Stimulated activated CD4-positive, alpha-beta T cell treated with anti-CD3 and anti-CD28 coated beads, Interleukin-4, amount 100 ng/mL, for 4 hours (primary cell): Measurements from ENCODE around the gene INHBE.
A peak's percentile ranks its signal among the peaks of the same experiment; 100 is the strongest.
"Not testable (repeated sequence)": the region's sequence is repeated elsewhere in the genome, so short reads cannot be mapped to it uniquely, and the experiment has no call there.

Experiments used
- DNase-seq, 2 experiments: peaks; one replicate each; pipeline ENCODE4 v3.0.0-alpha.2; 2020

The INHBE gene

DNA sequence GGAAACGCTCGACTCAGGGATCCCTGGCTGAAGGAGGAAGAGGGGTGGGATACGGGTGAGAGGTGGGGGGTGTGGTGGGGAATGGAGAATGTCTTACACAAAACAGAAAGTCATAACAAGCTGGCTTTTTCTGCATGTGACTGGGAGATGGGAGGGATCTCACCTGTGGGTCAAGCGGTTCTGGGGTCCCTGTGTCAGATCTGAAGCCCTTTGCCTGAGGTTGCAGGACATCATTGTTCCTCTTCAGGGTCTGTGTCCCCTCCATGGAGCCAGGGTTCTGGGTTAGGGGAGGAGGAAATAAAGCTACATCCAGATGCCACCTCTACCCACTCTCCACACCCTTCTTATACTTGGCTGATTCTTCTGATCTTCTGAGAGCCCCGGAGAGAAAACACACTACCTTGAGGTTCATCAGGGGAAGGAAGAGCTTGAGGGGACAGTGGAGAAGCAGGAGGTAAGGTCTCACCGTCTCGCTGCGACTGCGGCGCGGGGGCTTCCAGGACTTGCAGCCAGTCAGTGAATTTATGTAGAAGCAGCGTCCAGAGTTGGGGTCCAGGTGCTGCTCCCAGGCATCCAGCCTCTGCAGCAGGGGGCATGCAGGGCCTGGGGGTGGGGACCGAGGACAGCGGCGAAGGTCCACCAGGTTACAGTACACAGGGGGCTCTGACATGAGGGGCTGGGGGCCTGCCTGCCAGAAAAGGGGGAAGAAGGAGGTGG, 22.0 kb downstream of the INHBE start:
- DNase-seq: no peak

GRCh38 chr12:57477710-57478681, 22.9 kb downstream of the INHBE start:
- peak in 1 of 2 experiments; percentile 62 for DNase-seq

DNA sequence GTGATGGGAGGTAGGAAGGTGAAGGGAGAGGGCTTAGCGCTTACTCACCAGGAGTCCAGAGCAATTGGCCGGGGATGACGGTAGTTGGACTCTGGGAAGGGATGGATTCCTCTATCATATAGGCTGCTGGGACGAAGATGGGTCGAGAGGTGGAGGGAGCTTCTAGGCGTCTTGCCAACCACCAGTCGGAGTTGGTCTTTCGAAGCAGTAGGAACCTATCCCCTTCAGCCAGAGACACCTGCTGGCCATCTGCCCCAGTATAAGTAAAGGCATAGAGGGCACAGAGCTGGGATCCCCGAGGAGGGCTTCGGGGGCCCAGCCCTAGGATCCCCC, 23.9 kb downstream of the INHBE start:
- no peak for DNase-seq

DNA sequence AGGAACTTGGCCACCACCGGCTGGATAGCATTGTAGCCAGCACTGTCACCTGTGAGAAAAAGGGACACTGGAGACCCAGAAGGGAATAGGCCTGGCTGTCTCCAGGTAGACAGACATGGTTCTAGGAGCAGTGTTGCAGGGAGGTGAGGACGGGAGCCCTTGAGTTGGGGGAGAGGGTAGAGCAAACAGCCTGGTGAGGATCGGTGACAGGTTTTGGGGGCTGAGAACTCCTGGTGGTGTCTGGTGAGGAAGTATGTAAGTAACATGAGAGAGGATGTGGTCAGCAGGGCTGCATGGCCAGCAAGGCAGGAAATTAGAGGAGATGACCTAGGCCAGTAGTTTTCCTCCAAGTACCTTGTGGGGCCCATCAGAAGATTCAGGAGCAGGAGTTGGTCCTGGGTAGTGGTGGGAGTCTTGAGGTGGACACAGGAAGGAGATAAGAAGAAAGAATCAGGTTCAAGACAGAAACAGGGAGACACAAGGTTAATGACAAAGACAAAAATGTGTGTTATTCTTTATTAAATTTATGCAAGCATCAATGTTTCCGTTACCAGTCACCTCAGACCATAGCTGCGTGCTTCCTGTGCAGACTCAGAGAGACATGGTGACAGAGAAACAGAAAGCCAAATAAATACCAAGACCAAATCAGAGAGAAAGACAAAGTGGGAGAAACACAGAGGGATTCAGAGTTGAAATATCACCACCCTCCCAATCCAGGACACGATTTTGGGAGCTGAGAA, 24.4 kb downstream of the INHBE start, which contains the start of gene ARHGAP9:
TSS of gene ARHGAP9 (minus strand) at position 491 of the 740 bp plus-strand sequence. CDS start at position 31, 460 bp downstream.
- peak in 1 of 2 experiments; percentile 68 for DNase-seq

GRCh38 chr12:57481671-57482070, 26.6 kb downstream of the INHBE start:
- no peak for DNase-seq

DNA sequence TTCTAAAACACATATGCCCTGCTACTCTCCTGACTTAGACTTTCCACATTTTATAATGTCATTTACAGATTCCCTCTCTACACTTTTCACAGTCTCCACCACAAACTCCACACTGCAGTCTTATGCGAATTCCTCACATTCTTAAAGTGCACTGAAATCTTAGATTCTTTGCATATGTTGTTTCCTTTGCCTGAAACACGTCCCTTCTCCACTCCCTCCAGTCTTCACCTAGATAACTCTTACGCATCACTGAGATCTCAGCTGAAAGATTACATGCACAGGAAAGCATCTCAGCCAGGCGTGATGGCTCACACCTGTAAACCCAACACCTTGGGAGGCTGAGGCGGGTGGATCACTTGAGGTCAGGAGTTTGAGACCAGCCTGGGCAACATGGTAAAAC, 28.4 kb downstream of the INHBE start:
- no peak for DNase-seq

- DNase-seq: no peak
Observed at GRCh38 chr12:57485695-57486094, 30.6 kb downstream of the INHBE start.

- DNase-seq: no peak
Observed at GRCh38 chr12:57487055-57487596, 32.0 kb downstream of the INHBE start.

DNA sequence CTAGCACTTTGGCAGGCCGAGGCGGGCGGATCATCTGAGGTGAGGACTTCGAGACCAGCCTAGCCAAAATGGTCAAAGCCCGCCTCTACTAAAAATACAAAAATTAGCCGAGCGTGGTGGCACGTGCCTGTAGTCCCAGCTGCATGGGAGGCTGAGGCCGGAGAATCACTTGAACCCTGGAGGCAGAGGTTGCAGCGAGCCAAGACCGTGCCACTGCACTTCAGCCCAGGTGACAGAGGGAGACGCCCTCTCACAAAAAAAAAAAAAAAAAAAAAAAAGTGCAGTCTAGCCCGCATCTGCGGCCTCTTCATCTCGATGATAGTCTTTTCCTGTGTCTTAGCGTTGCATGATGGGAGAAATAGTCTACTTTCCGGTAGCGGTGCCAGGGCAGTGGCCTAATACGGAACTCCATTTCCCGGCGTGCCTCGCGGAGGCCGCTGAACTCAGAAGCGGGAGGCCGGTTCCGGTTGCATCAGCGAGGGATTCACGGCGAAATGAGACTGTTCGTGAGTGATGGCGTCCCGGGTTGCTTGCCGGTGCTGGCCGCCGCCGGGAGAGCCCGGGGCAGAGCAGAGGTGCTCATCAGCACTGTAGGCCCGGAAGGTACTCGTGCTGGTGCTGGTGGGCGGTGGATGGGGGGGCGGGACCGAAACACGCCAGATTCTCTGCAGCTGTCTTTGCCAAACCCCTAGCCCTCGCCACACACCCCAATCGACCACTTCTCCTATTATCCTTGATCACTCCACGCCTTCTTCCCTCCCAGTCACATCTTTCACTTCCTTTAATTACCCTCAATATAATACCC, 32.7 kb downstream of the INHBE start, which contains the start of gene MARS1:
TSS of gene MARS1 (plus strand) at position 472 of the 805 bp plus-strand sequence. CDS start at position 495, 23 bp downstream.
- DNase-seq: peak; percentile 83 to 93

GRCh38 chr12:57488402-57489156, 33.5 kb downstream of the INHBE start:
- DNase-seq: no peak

DNA sequence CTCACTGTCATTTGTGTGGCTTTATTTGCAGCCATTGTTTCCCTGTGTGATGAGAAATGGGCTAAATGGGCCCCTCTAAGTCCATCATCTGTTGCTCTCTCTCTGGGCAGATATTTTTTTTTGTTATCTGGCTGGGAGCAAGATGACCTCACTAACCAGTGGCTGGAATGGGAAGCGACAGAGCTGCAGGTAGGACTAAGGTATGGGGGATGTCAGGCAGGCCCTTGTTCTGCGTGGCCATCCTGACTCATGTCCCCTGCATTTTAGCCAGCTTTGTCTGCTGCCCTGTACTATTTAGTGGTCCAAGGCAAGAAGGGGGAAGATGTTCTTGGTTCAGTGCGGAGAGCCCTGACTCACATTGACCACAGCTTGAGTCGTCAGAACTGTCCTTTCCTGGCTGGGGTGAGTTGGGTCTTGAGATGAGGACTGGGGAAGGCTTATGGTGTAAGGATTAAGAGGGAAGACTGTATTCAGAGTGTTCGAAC, 34.1 kb downstream of the INHBE start:
- no peak for DNase-seq

DNA sequence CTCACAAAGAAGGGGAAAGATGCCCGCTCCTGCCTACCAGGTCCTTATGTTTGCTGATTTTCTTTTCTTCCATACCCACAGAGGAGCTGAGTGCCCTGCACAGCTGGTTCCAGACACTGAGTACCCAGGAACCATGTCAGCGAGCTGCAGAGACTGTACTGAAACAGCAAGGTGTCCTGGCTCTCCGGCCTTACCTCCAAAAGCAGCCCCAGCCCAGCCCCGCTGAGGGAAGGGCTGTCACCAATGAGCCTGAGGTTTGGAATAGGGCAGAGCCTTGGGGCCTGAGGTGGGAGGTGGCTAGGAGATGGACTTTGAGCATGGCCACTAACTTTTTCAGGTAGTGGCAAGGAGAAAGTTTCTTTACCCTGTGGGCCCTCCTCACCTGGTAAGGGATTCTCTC, 35.0 kb downstream of the INHBE start:
- DNase-seq: no peak

DNA sequence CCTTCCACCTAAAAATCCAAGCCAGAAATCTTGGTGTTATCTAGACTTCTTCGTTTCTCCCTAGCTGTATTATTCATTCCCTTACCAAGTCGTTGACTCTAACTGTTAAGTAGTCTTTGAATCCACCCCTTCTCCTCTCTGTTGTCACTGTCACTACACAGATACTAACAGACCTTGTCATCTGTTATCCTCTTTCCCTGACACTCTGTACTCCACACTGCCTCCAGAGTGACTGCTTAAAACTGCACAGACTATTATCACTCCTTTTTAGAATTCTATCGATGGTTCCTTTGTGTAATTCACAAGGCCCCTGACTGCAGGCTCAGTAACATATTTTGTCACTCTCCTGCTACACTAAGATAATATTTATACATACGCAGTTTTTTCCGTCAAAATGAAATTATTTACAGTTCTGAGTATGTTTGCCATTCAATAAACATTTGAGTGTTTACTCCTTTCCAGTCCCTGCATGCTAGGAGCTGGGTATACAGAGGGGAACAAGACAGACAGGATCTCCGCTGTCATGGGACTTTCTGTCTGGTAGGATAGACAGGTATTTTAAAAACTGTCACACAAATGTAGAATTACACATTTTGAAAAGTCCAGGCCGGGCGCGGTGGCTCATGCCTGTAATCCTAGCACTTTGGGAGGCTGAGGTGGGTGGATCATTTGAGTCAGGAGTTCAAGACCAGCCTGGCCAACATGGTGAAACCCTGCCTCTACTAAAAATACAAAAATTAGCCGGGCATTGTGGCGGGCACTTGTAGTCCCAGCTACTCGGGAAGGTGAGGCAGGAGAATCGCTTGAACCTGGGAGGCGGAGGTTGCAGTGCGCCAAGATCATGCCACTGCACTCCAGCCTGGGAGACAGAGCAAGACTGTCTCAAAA, 36.5 kb downstream of the INHBE start:
- no peak for DNase-seq

- not testable (repeated sequence) for DNase-seq
Observed at GRCh38 chr12:57495051-57495701, 40.1 kb downstream of the INHBE start.

DNA sequence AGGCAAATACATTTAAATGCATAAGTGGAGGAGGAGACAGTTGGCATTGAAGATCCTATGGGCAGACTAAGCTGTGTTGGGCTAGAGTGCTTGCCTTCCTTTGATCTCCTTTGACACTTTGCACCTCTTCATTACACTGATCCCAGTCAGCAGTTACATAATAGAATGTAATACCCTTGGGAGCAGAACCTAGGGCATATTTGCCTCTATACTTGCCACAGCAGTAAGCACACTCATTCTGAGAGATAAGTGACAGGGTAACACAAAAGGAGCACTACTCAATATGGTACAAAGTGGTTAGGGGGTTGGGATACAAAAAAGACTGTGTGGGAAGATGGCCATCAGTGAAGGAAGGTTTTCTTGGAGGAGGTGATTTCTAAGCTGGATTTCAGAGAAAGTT, 41.7 kb downstream of the INHBE start:
- no peak for DNase-seq

DNA sequence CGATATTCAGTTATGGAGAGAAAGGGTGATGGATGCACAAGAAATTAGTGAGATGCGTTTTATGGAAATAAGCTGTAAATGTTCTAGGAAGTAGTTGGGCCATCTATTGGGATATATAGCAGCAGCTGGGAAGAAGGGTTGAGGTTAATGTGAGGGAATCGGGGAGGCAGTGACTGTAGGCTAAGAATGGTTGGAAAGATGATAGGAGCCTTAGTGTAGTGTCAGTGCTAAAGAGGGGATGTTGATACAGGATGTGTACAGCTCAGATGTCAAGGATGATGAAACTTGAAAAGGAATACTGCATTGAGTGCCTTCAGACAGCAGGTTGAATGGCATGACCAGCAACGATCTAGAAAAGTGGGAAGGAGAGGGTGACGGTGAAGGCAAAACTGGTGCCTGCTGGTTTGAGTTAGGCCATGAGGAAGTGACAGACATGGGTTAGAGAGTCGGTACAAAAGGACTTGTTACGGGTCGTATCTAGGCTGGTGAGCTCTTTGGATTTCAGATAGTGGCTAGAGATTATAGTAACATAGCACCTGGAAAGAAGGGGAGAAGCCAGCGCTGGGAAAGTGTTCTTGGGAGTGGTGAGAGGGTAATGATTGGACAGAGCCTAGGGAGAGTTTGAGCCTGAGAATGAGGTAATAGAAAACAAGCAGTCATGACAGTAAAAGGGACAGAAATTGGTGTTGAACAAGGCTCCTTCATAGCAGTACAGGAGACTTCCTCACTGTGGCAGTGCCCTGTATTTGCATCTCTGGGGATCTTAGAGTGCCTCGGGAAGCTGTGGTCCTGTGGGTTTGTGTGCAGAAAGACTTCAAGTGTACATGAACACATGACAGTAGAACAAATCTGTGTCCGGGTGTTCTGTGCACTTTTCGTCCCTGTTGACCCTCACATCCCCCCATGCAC, 42.4 kb downstream of the INHBE start:
- no peak for DNase-seq

- DNase-seq: no peak
Observed at GRCh38 chr12:57498132-57498502, 43.0 kb downstream of the INHBE start.

DNA sequence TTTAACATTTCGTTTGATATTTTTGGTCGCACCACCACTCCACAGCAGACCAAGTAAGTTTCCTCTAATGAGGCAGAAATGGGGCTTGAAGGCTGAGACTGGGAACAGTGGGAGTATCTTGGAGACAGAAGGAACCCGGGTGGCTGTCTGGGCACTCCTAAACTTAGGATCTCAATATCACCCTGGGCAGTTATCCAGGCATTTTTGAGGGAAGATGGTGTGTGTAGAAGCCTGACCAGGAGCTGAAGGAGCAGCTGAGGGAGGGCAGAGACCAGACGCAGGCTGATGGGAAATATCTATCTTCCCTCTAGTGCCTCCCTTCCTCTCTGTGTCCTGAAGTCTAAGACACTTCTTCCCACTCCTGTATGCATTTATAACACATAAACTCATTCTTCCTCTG, 43.5 kb downstream of the INHBE start:
- no peak for DNase-seq
